ENCODE measurements around the gene CD34.

DNA sequence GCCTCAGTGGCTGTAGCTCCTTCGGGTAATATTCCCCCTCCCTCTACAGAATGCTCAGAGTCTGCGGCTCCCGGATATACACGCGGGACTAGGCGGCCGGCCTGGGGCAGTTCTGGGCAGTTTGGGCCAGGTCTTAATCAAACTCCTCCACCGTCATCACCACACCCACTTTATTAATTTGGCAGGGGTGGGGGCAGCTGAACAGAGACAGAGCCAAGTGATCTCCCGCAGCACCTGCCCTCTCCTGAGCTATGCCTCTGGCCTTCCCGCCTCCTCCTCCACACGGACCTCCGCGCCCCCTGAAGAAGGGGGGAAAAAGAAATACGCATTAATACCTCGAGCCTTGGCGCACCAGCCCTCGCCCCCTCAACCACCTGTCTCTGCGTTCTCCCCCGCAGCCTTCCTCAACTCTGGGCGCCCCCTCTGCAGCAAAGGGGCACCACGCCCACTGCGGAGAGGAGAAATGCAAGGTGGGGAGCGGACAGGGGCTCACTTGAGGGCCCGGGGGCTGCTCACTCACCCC, 42.6 kb downstream of the CD34 start:
- TF ChIP-seq, protein P1, sequence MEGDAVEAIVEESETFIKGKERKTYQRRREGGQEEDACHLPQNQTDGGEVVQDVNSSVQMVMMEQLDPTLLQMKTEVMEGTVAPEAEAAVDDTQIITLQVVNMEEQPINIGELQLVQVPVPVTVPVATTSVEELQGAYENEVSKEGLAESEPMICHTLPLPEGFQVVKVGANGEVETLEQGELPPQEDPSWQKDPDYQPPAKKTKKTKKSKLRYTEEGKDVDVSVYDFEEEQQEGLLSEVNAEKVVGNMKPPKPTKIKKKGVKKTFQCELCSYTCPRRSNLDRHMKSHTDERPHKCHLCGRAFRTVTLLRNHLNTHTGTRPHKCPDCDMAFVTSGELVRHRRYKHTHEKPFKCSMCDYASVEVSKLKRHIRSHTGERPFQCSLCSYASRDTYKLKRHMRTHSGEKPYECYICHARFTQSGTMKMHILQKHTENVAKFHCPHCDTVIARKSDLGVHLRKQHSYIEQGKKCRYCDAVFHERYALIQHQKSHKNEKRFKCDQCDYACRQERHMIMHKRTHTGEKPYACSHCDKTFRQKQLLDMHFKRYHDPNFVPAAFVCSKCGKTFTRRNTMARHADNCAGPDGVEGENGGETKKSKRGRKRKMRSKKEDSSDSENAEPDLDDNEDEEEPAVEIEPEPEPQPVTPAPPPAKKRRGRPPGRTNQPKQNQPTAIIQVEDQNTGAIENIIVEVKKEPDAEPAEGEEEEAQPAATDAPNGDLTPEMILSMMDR (conservative IDR thresholded peaks at IDR 0.05), result no peak
- TF ChIP-seq EZH2 (IDR thresholded peaks at IDR 0.05; ENCODE audit: low read depth), result no peak

Data from PC-9 (cell line).